PC-9 (cell line): ENCODE results near the gene RPL27.

ENCODE experiments used
- EZH2 ChIP-seq: fragments of 200-600 bp; sonication (generic); IDR thresholded peaks from 2 replicates; pipeline ENCODE4 v1.8.0; 2017; ENCODE audit warnings: antibody characterized with exemption, low read depth
- TF ChIP-seq, protein P1 (sequence below): fragments of 200-600 bp; sonication (generic); conservative IDR thresholded peaks from 2 replicates; pipeline ENCODE4 v1.6.1; 2017; ENCODE audit warnings: mixed run types, antibody characterized with exemption, mild to moderate bottlenecking, moderate library complexity

GRCh38 chr17:42999003-42999525, 845 bp downstream of the RPL27 start:
- TF ChIP-seq, protein P1, sequence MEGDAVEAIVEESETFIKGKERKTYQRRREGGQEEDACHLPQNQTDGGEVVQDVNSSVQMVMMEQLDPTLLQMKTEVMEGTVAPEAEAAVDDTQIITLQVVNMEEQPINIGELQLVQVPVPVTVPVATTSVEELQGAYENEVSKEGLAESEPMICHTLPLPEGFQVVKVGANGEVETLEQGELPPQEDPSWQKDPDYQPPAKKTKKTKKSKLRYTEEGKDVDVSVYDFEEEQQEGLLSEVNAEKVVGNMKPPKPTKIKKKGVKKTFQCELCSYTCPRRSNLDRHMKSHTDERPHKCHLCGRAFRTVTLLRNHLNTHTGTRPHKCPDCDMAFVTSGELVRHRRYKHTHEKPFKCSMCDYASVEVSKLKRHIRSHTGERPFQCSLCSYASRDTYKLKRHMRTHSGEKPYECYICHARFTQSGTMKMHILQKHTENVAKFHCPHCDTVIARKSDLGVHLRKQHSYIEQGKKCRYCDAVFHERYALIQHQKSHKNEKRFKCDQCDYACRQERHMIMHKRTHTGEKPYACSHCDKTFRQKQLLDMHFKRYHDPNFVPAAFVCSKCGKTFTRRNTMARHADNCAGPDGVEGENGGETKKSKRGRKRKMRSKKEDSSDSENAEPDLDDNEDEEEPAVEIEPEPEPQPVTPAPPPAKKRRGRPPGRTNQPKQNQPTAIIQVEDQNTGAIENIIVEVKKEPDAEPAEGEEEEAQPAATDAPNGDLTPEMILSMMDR: no peak
- no peak for TF ChIP-seq EZH2
